GM23248 (cell line): ENCODE measurements around the gene WDTC1. TPM values are rescaled to one million over a fixed set of nuclear protein-coding genes. Genes with fewer than 3 reads are reported as not detected.

ENCODE experiments used
- DNase-seq: peaks from one replicate; pipeline ENCODE4 v3.0.0-alpha.2; 2015
- H2AFZ ChIP-seq: fragments of 200-600 bp; sonication (generic); 2 replicates; pipeline ENCODE4 v1.6.1; 2016; ENCODE audit warnings: antibody characterized with exemption
- H3F3A ChIP-seq: fragments of 200-600 bp; sonication (generic); 2 replicates; pipeline ENCODE4 v1.6.1; 2016; ENCODE audit warnings: mild to moderate bottlenecking, antibody characterized with exemption, mixed run types; ENCODE audit not compliant: insufficient read depth
- H3K27ac ChIP-seq: fragments of 200-600 bp; sonication (generic); 2 replicates; pipeline ENCODE4 v1.5.1; 2016; ENCODE audit warnings: mild to moderate bottlenecking
- H3K27me3 ChIP-seq: fragments of 200-600 bp; sonication (generic); replicated peaks from 2 replicates; pipeline ENCODE4 v1.6.1; 2016; ENCODE audit warnings: mild to moderate bottlenecking; ENCODE audit not compliant: insufficient read depth
- H3K36me3 ChIP-seq: fragments of 200-600 bp; sonication (generic); 2 replicates; pipeline ENCODE4 v1.6.1; 2016; ENCODE audit warnings: low read depth, mild to moderate bottlenecking
- H3K4me1 ChIP-seq: fragments of 200-600 bp; sonication (generic); 2 replicates; pipeline ENCODE4 v1.6.1; 2016; ENCODE audit warnings: mild to moderate bottlenecking; ENCODE audit not compliant: insufficient read depth
- H3K4me2 ChIP-seq: fragments of 200-600 bp; sonication (generic); one replicate; pipeline ENCODE4 v1.6.1; 2016; ENCODE audit warnings: mild to moderate bottlenecking; ENCODE audit not compliant: unreplicated experiment
- H3K4me3 ChIP-seq: fragments of 200-600 bp; sonication (generic); 2 replicates; pipeline ENCODE4 v1.5.1; 2016; ENCODE audit warnings: mild to moderate bottlenecking
- H3K79me2 ChIP-seq: fragments of 200-600 bp; sonication (generic); 2 replicates; pipeline ENCODE4 v1.6.1; 2016; ENCODE audit warnings: mild to moderate bottlenecking; ENCODE audit not compliant: insufficient read depth
- H3K9ac ChIP-seq: fragments of 200-600 bp; sonication (generic); 2 replicates; pipeline ENCODE4 v1.6.1; 2016; ENCODE audit warnings: mild to moderate bottlenecking
- H3K9me2 ChIP-seq: fragments of 200-600 bp; sonication (generic); 2 replicates; pipeline ENCODE4 v1.6.1; 2016; ENCODE audit warnings: mixed run types, mild to moderate bottlenecking, moderate library complexity; ENCODE audit not compliant: insufficient read depth
- H3K9me3 ChIP-seq: fragments of 200-600 bp; sonication (generic); one replicate; pipeline ENCODE4 v1.6.1; 2017; ENCODE audit warnings: low read depth
- H4K20me1 ChIP-seq: fragments of 200-600 bp; sonication (generic); 2 replicates; pipeline ENCODE4 v1.6.0; 2016; ENCODE audit not compliant: insufficient read depth
- EZH2 ChIP-seq: fragments of 200-600 bp; sonication (generic); IDR thresholded peaks from 2 replicates; pipeline ENCODE4 v1.6.1; 2018; ENCODE audit warnings: antibody characterized with exemption, mild to moderate bottlenecking; ENCODE audit not compliant: insufficient read depth, poor library complexity, severe bottlenecking
- EZH2phosphoT487 ChIP-seq: fragments of 200-600 bp; sonication (generic); IDR thresholded peaks from 2 replicates; pipeline ENCODE4 v1.6.1; 2018; ENCODE audit warnings: antibody characterized with exemption, moderate library complexity, mild to moderate bottlenecking, low read depth; ENCODE audit not compliant: insufficient read depth
- WGBS, 2 experiments: methylation state at CpG; one replicate each; pipeline ENCODE4 v1.1.6; 2015 to 2017; ENCODE audit warnings: low lambda C conversion rate in 2 of 2, low coverage in 1 of 2; ENCODE audit errors: missing lambda C conversion rate in 2 of 2; 5-methylcytosine and 5-hydroxymethylcytosine counted together
- in situ Hi-C: fragments of 300-500 bp; cut with MboI; formaldehyde crosslinking; loops from 2 replicates; pipeline ENCODE4 v1.15.0; 2020
- polyA plus RNA-seq: library from polyadenylated mRNA; unstranded; fragments of >200 nt; fragmentation: Nextera tagmentation; extraction: Ambion mirVana; gene quantifications from 2 replicates; pipeline ENCODE4 v1.2.1, GENCODE V29; 2016
- total RNA-seq: library from RNA; depleted of rRNA; stranded (reverse); fragments of >200 nt; shearing (Covaris generic); gene quantifications from 2 replicates; pipeline ENCODE4 v1.2.3, GENCODE V29; 2014

Gene WDTC1
- total and polyA plus RNA-seq, 2 experiments from 2014 or later = 4.1 to 24.0 TPM

DNA sequence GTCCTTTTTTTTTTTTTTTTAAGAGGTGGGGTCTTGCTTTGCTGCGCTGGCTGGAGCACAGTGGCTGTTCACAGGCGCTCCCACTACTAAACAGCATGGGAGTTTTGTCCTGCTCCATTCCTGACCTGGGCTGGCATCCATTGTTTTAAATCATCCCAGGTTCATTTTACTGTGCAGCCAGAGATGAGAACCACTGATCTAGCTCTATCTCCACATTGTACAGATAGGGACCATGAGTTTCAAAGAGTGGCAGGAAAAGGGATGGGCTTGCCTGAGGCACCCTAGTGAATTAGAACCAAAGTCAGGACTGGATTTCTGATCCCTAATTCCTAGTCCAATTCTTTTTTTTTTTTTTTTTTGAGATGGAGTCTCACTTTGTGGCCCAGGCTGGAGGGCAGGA, 80.3 kb downstream of the WDTC1 start:
- H3K9ac ChIP-seq = no peak overlapping the region
- no peak overlapping the region for H3K4me3 ChIP-seq
- H3K36me3 ChIP-seq = no peaks in the 10 kb centered on the region
- 27 to 29% methylated on average over 1 to 2 of the region's 2 CpGs for WGBS, 2 experiments
- H3K9me3 ChIP-seq = no peaks in the 10 kb centered on the region
- H3K4me2 ChIP-seq = no peak overlapping the region
- 0 out of 2 replicates have a peak, but pooled peaks cover 5% of the 10 kb centered on the region for H3F3A ChIP-seq
- in situ Hi-C loops = no loop called here
- no peaks in the 10 kb centered on the region for H4K20me1 ChIP-seq
- no peaks in the 10 kb centered on the region for H3K27me3 ChIP-seq
- no peak overlapping the region for H2AFZ ChIP-seq
- H3K27ac ChIP-seq = no peak overlapping the region
- H3K9me2 ChIP-seq = no peaks in the 10 kb centered on the region
- no peaks in the 10 kb centered on the region for H3K79me2 ChIP-seq
- peaks cover 15% of the 10 kb centered on the region for H3K4me1 ChIP-seq
- TF ChIP-seq EZH2phosphoT487 (no peak), EZH2 (no peak)
- DNase-seq = no peak

GRCh38 chr1:27316860-27317259, 82.4 kb downstream of the WDTC1 start:
- Histone ChIP-seq H3K27ac (no peak overlapping the region), H3K27me3 (no peaks in the 10 kb centered on the region), H3K36me3 (no peaks in the 10 kb centered on the region), H3K9me3 (no peaks in the 10 kb centered on the region), H3K9me2 (no peaks in the 10 kb centered on the region), H3K79me2 (no peaks in the 10 kb centered on the region), H3K4me3 (no peak overlapping the region), H3K4me2 (no peak overlapping the region), H4K20me1 (no peaks in the 10 kb centered on the region), H3K4me1 (peaks cover 15% of the 10 kb centered on the region), H3K9ac (no peak overlapping the region), H3F3A (0 out of 2 replicates have a peak, but pooled peaks cover 5% of the 10 kb centered on the region), H2AFZ (no peak overlapping the region)
- no peak for TF ChIP-seq EZH2
- TF ChIP-seq EZH2phosphoT487 = no peak
- no peak for DNase-seq
- WGBS, 2 experiments = 79 to 81% methylated on average over 5 of the region's 5 CpGs
- in situ Hi-C loops = no loop called here

DNA sequence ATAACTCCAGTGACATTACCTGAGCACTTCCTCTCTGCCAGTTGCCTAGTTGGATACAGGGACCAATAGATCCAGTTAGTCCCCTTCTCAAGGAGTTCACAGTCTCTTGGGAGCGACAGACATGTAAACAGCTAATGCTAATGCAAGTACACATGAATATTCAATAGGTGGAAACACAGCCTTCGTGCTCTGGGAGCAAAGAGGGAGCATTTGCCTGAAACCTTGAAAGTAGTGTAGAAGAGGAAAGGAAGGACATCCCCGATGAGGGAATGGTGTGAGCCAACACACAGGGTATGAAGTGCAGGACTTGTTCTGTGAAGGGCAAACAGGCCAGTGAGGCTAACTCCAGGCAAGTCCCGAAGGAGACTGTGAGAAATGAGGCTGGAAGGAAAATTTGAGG, 83.7 kb downstream of the WDTC1 start:
- Histone ChIP-seq H3F3A (0 out of 2 replicates have a peak, but pooled peaks cover 5% of the 10 kb centered on the region), H3K9me3 (no peaks in the 10 kb centered on the region), H3K4me2 (peak overlapping the region; percentile 32), H3K9ac (peak overlapping the region; percentile 11; the same call in 1 of the 2 replicates), H3K27me3 (no peaks in the 10 kb centered on the region), H2AFZ (peak overlapping the region; percentile 71), H4K20me1 (no peaks in the 10 kb centered on the region), H3K9me2 (no peaks in the 10 kb centered on the region), H3K4me3 (no peak overlapping the region), H3K4me1 (peaks cover 16% of the 10 kb centered on the region), H3K79me2 (peaks cover 10% of the 10 kb centered on the region), H3K27ac (no peak overlapping the region), H3K36me3 (no peaks in the 10 kb centered on the region)
- no peak for TF ChIP-seq EZH2phosphoT487
- TF ChIP-seq EZH2 = no peak
- in situ Hi-C loops = no loop called here
- WGBS, 2 experiments = 18 to 20% methylated on average over 4 of the region's 4 CpGs
- peak; percentile 17 for DNase-seq

DNA sequence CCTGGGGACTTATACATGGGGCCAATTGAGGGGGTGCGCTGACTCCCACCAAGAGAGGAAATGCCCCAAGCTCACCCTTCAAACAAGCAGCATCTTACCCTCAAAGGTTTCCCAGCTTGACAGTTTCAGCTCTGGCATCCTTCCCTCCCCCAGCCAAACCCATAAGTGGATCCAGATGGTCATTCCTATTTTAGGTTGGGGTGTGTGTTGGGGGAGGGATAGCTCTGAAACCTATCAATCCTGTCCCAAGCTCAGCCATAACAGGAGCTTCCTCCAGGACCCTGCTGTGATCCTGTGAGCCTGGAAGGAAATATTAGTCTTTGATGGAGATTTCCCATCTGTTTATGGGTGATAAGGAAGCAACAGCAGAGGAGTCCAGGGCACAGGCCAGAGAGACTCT, 84.2 kb downstream of the WDTC1 start:
- Histone ChIP-seq H3K4me3 (no peak overlapping the region), H4K20me1 (no peaks in the 10 kb centered on the region), H3K9ac (peak overlapping the region; percentile 11; the same call in 1 of the 2 replicates), H3K27ac (no peak overlapping the region), H3K79me2 (peaks cover 14% of the 10 kb centered on the region), H3K4me2 (peak overlapping the region; percentile 32), H3K27me3 (no peaks in the 10 kb centered on the region), H2AFZ (peak overlapping the region; percentile 71), H3K4me1 (peaks cover 18% of the 10 kb centered on the region), H3K9me2 (no peaks in the 10 kb centered on the region), H3F3A (0 out of 2 replicates have a peak, but pooled peaks cover 5% of the 10 kb centered on the region), H3K9me3 (no peaks in the 10 kb centered on the region), H3K36me3 (no peaks in the 10 kb centered on the region)
- WGBS, 2 experiments = 0% methylated on average over 1 of the region's 1 CpG
- no peak for TF ChIP-seq EZH2phosphoT487
- no peak for TF ChIP-seq EZH2
- DNase-seq = peak; percentile 46
- in situ Hi-C loops = no loop called here
